Ammon's horn (tissue), 1 donor: ENCODE measurements around the gene RPS6KL1.
"Not testable (repeated sequence)": the region's sequence is repeated elsewhere in the genome, so short reads cannot be mapped to it uniquely, and the experiment has no call there.

Experiments used
- DNase-seq: peaks from one replicate; pipeline ENCODE4 v3.0.0-alpha.2; 2016; ENCODE audit warnings: low spot score

Gene RPS6KL1

DNA sequence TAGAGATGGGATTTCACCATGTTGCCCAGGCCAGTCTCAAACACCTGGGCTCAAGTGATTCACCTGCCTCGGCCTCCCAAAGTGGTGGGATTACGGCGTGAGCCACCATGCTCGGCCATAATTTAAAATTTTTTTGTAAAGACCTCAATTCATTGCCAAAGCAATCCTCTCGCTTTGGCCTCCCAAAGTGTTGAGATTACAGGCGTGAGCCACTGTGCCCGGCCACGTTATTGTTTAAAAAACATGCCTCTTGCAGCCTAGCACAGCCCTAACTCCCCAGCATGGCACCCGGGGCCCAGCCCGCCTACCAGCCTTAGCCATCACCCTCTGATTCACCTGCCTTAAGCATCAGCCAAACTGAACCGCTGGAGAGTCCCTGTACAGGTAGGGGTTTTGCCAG is 13.1 kb upstream of the RPS6KL1 start:
- DNase-seq = no peak

DNA sequence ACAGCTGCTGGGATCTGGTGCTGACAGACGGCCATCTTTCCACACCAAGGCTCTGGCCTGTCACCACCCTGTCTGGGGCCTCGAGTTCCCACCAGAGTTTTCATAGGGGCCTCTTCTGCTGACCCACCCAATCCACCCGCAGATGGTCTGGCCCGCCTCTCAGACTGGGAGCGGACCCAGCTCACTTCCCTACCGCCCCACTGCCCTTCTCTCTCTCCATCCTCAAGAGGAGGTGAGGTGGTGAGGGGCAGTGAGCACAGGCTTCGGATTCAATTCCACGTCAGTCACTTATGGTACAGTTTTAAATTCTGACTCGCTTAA is 12.3 kb upstream of the RPS6KL1 start:
- no peak for DNase-seq

DNA sequence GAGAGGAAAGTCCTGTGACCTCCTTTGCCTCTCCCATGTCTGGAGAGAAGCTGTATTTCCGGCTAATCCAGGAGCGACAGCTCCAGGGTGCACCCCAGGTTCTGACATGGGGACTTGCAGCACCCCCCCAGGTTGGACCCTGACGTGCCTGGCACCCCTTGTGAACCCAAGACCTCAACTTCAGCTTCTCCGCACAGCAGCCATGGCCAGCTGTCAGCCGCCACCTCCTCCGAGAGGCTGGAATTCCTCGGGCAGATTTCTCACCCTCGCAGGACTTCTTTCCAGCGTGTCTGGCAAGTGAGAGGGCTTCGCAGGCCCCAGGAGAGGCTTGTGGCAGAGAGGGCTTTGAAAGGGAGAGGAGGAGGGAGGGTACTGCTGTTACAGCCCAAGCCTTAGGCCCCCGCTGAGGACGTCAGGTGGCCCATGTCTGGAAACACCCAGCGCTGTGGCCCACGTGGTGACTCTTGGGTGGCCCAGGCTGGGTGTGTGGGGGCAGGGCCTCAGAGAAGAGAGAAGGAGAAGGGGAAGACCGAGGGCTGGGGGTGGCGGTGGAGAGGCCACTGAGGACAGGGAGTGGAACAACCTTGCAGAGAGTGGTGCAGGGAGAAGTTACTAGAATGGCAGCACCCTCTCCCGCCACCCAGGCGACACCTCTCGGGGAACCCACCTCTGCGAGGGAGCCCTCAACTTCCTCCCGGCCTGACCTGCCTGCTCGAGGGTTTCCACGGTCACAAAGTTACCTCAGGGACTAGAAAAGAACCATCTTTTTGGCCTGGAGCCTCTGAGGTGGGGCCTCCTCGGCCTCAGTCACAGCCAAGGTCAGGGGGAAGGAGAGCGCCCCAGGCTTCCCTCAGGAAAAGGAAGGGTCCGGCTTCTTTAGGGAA is 11.7 kb upstream of the RPS6KL1 start:
- no peak for DNase-seq

DNA sequence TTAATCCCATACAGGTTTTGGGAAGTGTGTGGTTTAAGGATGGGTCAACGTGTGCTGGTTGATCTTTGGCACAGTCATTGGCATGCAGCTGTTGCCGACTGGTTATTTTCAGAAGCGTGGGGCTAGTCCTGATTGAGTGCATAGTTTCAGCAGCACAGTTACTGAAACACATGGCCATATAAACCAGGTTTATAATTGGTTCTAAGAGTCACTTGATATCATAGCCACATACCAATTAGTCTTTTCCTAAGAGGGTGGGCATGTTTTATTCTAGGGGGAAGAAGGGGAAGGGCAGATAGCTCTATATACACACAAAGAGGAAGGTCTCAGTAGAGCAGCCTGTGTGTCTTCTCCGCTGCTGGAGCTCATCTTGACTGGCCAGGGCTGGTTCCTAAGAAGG is 11.0 kb upstream of the RPS6KL1 start:
- no peak for DNase-seq

DNA sequence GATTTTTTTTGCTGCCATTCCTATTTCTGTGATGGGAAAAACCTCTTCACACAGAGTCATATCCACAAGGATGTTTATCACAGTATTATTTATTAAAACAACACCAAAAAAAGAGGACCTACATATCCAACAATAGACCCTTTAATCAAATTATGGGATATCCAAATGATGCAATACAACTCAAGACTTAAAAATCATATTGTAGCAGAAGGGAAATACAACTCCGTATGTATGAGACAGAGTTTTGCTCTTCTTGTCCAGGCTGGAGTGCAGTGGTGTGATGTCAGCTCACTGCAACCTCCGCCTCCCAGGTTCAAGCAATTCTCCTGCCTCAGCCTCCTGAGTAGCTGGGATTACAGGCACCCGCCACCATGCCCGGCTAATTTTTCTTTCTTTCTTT is 9.9 kb upstream of the RPS6KL1 start:
- not testable (repeated sequence) for DNase-seq

DNA sequence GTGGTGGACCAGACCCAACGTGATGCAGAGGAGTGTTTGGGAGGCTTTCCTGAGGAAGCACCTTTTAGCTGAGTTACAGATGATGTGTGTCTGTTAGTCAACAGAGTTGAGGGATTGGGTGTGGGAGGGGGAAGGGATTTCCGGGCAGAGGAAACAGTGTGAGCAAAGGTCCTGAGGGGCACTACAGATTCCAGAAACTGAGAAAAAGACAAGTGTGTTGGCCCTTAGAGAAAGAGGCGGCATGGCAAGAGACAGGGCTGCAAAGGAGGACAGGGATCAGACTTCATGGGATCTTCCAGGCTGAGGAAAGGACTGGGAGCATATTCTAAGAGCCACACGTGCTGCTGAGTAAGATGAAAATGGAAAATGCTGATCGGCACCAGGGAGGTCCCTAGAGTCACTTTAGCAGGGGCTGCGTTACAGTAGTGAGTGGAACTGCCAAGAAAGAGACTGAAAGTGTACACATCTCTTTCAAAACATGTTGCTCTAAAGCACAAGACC is 9.4 kb upstream of the RPS6KL1 start:
- DNase-seq = no peak

DNA sequence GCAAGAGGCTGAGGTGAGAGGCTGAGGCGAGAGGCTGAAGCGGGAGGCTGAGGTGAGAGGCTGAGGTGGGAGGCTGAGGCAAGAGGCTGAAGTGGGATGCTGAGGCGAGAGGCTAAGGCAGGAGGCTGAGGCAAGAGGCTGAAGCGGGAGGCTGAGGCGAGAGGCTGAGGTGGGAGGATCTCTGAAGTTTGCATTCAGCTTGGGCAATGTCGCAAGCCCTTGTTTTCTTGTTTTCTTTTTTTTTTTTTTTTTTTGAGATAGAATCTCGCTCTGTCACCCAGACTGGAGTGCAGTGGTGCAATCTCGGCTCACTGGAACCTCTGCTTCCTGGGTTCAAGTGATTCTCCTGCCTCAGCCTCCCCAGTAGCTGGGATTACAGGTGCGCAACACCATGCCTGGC is 8.7 kb upstream of the RPS6KL1 start:
- not testable (repeated sequence) for DNase-seq

DNA sequence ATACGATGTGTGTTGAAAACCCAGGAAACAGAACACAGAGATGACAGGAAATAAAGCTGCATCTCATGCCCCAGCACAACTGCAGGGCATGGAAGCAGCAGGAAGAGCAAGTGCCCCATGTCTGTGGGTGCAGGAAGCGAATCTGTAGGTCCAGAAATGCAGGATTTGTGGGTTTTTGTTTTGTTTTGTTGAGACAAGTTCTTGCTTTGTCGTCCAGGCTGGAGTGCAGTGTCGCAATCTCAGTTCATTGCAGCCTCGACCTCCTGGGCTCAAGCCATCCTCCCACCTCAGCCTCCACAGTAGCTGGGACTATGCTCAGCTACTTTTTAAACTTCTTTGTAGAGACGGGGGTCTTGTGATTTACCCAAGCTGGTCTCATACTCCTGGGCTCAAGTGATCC is 6.2 kb upstream of the RPS6KL1 start:
- DNase-seq = no peak

DNA sequence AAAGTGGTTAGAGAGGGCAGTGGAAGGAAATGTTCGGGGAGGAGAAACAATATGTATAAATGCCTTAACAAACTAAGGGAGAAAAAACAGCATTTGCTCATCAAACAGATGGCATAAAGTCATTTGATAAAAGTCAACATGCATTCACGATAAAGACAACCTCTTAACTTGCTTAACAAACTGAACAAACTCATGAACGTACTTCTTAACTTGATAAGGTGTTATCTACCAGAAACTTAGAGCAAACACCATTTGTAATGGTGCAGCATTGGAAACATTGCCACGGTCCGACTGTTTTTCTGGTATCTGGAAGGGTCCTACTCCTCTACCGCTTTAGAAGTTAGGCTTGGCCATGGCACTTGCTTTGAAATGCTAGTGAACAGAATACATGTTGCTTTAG is 4.2 kb upstream of the RPS6KL1 start:
- no peak for DNase-seq

DNA sequence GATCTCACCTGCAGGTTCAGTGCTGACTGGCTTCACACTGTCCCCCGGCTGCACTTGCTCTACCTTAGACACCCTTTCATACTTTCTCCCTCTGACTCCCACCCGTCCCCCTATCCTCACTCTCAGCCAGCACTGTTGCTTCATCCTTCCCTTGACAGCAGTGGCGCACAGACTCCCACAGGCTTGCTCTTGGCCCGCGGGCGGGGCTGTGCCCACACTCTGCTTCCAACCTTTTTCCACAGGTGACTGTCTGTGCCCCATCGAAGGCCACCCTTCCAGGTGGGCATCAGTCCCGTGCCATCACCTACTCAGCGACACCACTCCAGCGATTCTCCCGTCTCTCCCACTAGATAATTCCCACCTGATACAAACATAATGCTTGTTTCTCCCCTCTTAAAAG is 1.0 kb upstream of the RPS6KL1 start:
- no peak for DNase-seq

DNA sequence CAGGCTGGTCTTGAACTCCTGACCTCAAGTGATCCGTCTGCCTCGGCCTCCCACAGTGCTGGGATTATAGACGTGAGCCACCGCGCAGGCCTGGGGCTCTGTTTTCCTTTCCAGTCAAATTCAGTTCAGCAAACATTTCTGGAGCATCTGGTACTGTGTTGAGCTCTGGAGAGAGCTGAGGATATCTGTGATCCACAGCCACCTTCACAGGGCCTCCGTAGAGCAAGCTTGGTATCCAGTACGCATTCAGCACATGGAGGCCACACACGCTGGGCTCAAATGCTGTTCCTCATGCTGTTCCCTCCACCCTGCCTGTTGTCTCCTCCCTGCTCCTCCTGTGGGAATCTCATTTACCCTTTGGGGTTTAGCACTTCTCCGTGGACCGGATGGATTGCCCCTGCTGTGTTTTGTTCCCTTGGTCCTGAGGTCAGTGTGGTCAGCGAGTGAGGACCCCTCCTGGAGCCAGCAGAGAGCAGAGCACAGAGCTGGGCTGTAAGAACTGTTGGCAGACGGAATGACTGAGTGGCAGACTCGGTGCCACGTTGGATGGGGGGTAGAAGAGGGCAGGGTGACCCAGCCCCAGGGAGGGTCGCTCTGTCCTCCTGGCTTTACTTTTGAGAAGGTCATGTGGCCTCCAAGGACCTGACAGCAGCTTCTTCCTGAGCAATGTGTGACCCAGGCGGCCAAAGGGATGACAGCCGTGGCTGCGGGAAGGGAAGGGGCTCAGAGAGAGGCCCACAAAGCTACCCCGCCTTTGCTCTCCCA is 891 bp downstream of the RPS6KL1 start:
- DNase-seq = no peak

DNA sequence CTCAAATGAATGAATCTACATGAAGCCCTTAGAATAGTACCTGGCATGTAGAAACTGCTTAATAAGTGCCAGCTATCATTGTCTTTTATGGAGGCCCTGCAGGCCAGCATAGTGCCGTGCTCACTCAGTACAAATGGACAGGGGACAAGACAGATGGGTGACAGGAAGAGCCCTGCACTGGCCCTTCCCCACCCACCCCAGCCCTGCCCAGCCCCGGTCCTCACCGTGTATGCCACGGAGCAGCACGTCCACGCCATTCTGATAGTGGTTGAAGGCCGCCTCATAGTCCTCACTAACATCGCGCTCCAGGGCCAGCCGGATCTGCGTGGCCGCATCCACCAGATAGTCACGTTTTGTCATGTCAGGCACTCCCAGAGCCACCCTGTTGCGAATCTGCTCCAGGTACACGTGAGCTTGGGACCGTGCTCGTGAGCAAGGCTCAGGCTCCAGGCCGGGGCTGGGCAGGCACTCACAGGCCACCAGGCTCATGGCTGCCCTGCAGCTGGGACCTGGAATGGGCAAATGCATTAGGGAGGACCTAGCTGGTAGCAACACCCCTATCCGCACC is 1.9 kb downstream of the RPS6KL1 start:
- DNase-seq = no peak

DNA sequence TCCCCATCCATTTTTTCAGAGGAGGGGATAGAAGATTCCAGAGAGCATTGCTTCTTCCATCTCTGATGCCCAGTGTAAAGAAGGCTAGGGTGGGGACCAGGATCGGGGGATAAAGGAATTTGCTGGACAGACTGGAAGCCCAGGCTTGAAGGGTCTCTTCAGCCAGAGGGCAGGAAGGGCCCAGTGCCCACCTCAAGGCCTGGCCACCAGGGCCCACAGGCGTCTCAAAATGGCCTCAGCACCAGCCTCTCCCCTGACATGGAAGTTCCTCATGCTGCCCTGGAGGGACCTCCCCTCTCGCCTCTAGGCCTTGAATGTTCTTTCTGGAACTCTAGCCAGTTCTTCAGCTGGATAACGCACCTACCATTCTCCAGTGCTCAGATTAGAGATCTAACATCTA is 2.8 kb downstream of the RPS6KL1 start:
- DNase-seq = no peak

DNA sequence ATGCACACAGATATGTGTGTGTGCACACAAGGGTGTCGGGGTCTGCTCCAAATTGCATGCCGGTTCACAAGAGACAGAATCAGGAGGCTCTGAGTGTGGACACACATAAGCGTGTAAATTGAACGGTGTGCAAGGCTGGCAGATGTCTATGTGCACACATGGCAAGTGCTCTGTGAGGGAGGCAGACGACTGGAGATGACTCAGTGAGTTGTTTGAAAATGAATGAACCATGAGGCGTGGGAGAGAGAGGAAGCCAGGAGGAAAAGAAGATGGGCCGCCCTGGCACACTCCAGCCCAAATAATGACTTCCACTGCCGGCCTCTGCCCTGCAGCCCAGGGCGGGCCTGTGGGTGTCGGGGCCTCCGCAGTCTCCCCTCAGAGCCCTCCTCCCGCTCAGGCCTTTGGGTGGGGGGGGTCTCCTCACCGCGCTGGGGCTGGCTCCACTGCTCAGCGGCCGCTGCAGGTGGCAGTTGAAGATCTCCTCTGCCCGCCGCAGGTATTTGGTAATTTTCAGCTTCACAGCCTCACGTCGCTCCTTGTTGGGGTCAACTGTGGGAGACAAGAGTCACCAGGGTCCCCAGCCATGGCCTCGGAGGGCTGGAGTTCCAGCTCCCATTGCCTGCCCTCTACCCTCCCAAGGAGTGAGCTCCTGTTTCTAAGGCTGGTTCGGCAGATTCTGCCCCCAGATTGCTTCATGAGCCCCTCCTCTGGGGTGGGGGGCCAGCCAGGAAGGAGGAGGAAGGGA is 3.5 kb downstream of the RPS6KL1 start:
- DNase-seq = peak; percentile 62

DNA sequence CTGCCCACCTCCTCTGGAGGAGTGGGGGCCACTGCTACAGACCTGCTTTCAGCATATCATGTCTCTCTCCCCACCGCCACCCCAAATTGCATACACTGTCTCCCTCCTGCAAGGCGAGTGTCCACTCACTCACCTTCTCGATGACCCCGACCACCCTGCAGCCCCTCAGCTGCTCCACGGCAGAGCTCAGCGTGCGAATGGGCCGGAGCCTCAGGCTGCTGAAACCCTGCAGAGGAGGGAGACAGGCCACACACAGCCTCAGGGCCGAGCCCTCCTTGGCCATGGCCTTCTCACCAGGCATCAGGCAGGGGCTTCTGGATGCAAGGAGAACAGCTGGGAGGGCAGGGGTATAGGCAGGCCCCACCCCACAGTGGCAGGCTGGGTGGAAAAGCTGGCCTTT is 4.7 kb downstream of the RPS6KL1 start:
- no peak for DNase-seq

DNA sequence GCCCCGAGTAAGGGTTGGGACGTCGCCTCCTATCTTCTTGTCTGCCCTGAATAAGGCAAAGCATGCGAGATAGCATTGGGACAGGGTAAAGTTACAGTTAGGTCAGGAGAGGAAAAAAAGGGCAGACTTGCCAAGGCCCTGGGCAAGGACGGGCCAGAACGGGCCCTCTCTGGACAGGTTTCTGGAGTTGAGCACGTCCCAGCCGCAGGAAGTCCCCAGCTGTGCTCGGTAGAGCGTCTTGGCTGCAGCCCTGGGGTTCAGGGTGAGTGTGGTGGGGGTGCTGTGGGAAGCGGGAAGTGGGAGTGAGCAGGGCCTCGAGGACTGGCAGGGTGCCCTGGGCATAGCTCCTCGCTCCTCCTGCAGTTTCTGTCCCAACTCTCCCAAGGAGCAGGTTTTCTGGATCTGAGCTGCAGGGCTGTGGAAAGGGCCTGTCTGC is 5.4 kb downstream of the RPS6KL1 start:
- peak; percentile 61 for DNase-seq

DNA sequence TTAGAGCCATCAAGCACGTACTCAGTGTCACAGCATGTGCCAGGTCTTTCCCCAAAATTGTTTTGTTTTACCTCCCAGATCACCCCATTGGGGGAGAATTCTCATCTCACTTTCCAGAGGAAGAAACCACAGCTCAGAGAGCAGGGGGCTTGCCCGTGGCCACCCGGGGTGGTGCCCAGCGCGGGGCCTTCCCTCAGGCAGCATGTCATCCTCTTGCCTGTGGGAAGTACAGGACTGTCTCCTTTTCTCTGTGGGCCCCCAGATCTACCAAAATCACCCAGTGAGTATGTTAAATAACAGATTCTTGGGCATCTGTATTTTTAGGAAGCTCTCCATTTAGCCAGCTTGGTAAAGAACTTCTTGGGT is 5.9 kb downstream of the RPS6KL1 start:
- no peak for DNase-seq

DNA sequence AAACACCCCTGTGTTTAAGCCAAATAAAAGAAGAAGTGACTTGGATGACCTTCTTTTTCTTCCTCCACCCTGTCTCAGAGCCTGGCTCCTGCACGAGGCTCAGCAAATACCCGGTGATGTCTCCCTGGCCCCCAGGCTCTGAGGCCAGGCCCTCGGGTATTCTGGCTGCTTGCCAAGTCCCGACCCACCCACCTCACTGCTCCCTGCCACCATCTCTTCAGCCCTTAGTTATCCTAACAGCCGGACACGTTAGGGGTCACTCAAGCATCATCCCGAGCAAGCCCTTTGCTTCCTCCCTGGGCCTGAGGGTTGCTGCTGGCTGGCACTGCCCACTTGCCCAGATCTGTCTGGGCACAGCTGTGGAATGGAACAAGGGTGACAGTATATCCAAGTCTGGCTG is 7.2 kb downstream of the RPS6KL1 start:
- DNase-seq = no peak

DNA sequence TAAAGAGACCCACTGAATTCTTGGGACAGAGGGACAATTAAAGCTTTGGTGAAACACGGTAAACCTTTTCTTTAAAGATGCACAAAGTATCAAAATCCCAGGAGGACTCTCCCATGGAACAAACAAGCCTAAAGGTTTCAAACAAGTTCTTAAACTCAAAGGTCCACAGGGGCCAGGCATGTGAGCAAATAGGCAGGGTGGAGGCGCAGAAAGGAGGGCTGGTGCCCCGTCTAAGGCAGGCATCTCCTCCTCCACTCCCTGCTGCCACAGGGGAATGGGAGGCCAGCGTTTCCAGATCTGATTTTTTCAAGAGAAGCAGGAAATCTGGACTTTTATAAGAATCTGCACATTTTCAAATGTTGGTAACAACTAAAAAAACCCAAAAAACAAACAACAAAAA is 7.6 kb downstream of the RPS6KL1 start:
- DNase-seq = no peak

DNA sequence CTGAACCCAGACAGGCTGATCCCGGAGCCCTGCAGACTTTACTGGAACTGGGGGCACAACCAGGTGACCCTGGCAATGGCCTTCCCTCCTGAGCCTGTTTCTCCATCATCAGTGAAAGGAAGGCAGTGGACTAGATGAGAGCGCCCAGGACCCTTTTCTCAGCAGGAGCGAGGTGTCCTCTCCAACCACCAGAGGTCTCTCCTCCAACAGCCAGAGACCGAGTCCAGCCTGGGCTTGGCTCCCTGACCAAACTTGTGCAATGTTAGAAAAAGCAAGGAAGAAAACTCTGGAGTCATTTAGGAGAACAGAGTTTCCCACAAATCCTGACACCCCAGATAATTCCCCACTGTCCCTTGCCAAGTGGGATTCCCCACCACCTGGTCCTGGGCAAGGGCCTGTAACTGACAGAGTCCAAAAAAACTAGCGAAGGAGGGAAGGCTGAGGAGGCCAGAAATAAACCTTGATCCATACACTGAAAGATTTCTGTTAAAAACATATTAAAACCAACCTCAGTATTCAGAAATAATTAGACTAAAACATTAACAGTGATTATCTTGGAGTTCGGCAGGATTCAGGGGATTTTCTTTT is 9.0 kb downstream of the RPS6KL1 start:
- DNase-seq = peak; percentile 79

DNA sequence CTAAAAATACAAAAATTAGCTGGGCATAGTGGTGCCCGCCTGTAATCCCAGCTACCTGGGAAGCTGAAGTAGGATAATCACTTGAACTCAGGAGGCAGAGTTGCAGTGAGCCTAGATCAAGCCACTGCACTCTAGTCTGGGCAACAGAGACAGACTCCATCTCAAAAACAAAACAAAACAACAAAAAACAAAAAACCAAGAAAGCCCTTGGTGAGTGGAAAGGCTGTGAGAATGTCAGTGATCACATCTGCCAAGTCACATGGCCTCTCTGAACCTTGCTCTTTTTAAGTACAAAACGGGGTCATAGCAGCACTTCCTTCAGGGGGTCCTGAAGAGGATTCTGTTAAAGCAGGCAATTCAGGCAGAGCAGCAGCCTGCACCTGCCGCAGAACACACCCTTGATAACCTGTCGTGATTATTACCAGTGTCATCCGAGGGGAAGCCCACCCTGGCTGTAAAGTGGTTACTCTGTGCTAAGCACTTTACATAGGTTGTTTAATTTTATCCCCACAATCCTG is 9.6 kb downstream of the RPS6KL1 start:
- DNase-seq = no peak

DNA sequence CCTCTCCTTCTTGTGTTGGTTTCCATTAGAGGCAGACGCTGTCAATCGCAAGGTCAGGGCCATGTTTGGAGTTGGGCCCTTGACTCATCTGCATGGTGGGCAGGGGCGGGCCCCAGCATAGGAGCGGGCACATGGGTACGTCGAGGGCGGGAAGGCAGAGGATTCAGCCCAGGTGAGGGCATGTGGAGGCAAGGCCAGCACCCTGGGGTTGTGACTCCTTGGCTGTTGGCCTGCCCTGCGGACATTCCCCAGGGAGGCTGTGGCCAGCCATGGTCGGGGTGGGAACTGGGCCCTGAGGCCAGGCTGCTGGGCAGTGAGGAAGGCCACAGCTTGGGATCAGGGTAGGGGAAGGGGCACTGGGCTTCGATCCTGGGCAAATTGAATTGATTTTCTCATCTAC is 10.3 kb downstream of the RPS6KL1 start:
- no peak for DNase-seq
